Upper lobe of right lung (tissue), 1 donor: ENCODE data around the gene PPM1F. TPM values are rescaled to one million over a fixed set of nuclear protein-coding genes. Genes with fewer than 3 reads are reported as not detected.
"Not testable (repeated sequence)": the region's sequence is repeated elsewhere in the genome, so short reads cannot be mapped to it uniquely, and the experiment has no call there.

Source experiments
- ATAC-seq: fragments of 200-7000 bp; cut with Tn5 transposase; one replicate; pipeline ENCODE4 v1.9.1; 2020; ENCODE audit warnings: mild to moderate bottlenecking, moderate library complexity
- DNase-seq: peaks from one replicate; pipeline ENCODE4 v3.0.0-alpha.2; 2020
- H3K27ac ChIP-seq: fragments of 200-600 bp; one replicate; pipeline ENCODE4 v1.8.0; 2022
- H3K27me3 ChIP-seq: fragments of 200-600 bp; one replicate; pipeline ENCODE4 v1.8.0; 2022; ENCODE audit warnings: mild to moderate bottlenecking
- H3K36me3 ChIP-seq: fragments of 200-600 bp; one replicate; pipeline ENCODE4 v1.8.0; 2022
- H3K4me1 ChIP-seq: fragments of 200-600 bp; one replicate; pipeline ENCODE4 v1.8.0; 2022
- H3K4me3 ChIP-seq: fragments of 200-600 bp; one replicate; pipeline ENCODE4 v1.8.0; 2022; ENCODE audit warnings: mild to moderate bottlenecking
- H3K9me3 ChIP-seq: fragments of 200-600 bp; one replicate; pipeline ENCODE4 v1.8.0; 2022
- CTCF ChIP-seq: fragments of 200-600 bp; IDR thresholded peaks from one replicate; pipeline ENCODE4 v1.8.0; 2022; ENCODE audit warnings: antibody characterized with exemption
- intact Hi-C: fragments of 100-400 bp; cut with DNase I; formaldehyde crosslinking; loops from one replicate; pipeline ENCODE4 v1.11.0; 2022
- total RNA-seq: library from RNA; stranded (reverse); fragmentation: NEBNext Ultra II Directional; extraction: Animal tissue kit (Norgen Biotek cat#: 25700); gene quantifications from one replicate; pipeline ENCODE4 v1.2.1, GENCODE V29; 2021
- donor health status: DM: no; HTN: yes; CAD: no; lungs with severe emphysema.

Gene PPM1F
- total RNA-seq, 1 donor from 2014 or later = 51.2 TPM

GRCh38 chr22:21909871-21910270, 42.8 kb downstream of the PPM1F start:
- intact Hi-C loops = no loop called here

GRCh38 chr22:21907638-21908522, 44.8 kb downstream of the PPM1F start:
- DNase-seq (no peak), ATAC-seq (no peak)
- intact Hi-C loops = no loop called here
- Histone ChIP-seq H3K27ac (no peak overlapping the region), H3K27me3 (no peaks in the 10 kb centered on the region), H3K4me3 (no peak overlapping the region), H3K9me3 (no peaks in the 10 kb centered on the region), H3K36me3 (no peaks in the 10 kb centered on the region), H3K4me1 (no peaks in the 10 kb centered on the region)
- no peak for TF ChIP-seq CTCF

More at GRCh38 chr22:21909871-21910270, 42.8 kb downstream of the PPM1F start:
- H3K36me3 ChIP-seq = no peaks in the 10 kb centered on the region
- no peaks in the 10 kb centered on the region for H3K9me3 ChIP-seq
- no peaks in the 10 kb centered on the region for H3K27me3 ChIP-seq
- no peak overlapping the region for H3K4me3 ChIP-seq
- no peak overlapping the region for H3K27ac ChIP-seq
- ATAC-seq (no peak), DNase-seq (no peak)
- no peaks in the 10 kb centered on the region for H3K4me1 ChIP-seq
- TF ChIP-seq CTCF = no peak

GRCh38 chr22:21905234-21905633, 47.4 kb downstream of the PPM1F start:
- intact Hi-C loops = not testable (repeated sequence)

GRCh38 chr22:21904250-21904789, 48.3 kb downstream of the PPM1F start:
- no peak for TF ChIP-seq CTCF
- H3K27ac ChIP-seq = no peak overlapping the region
- intact Hi-C loops = no loop called here
- DNase-seq (no peak), ATAC-seq (no peak)
- H3K4me3 ChIP-seq = no peak overlapping the region
- no peaks in the 10 kb centered on the region for H3K27me3 ChIP-seq
- H3K36me3 ChIP-seq = no peaks in the 10 kb centered on the region
- no peaks in the 10 kb centered on the region for H3K9me3 ChIP-seq
- H3K4me1 ChIP-seq = no peaks in the 10 kb centered on the region

More at GRCh38 chr22:21905234-21905633, 47.4 kb downstream of the PPM1F start:
- not testable (repeated sequence) for ATAC-seq, H3K36me3 ChIP-seq, H3K27ac ChIP-seq, H3K4me1 ChIP-seq, H3K4me3 ChIP-seq, H3K27me3 ChIP-seq, DNase-seq, H3K9me3 ChIP-seq

- H3K9me3 ChIP-seq = no peaks in the 10 kb centered on the region
- H3K4me3 ChIP-seq = no peak overlapping the region
- intact Hi-C loops = no loop called here
- no peak for DNase-seq
- H3K4me1 ChIP-seq = no peaks in the 10 kb centered on the region
- H3K27me3 ChIP-seq = no peaks in the 10 kb centered on the region
- H3K36me3 ChIP-seq = no peaks in the 10 kb centered on the region
- TF ChIP-seq CTCF = no peak
- H3K27ac ChIP-seq = no peak overlapping the region
- ATAC-seq = no peak
Measured at GRCh38 chr22:21903283-21903682, 49.4 kb downstream of the PPM1F start.

- no peaks in the 10 kb centered on the region for H3K36me3 ChIP-seq
- H3K9me3 ChIP-seq = no peaks in the 10 kb centered on the region
- H3K27ac ChIP-seq = no peak overlapping the region
- ATAC-seq = no peak
- no peak for TF ChIP-seq CTCF
- no peak for DNase-seq
- no peak overlapping the region for H3K4me3 ChIP-seq
- intact Hi-C loops = no loop called here
- H3K27me3 ChIP-seq = no peaks in the 10 kb centered on the region
- H3K4me1 ChIP-seq = no peaks in the 10 kb centered on the region
Measured at GRCh38 chr22:21902296-21903087, 50.2 kb downstream of the PPM1F start.
